ENCODE measurements around the gene TAC4. TPM values are rescaled to one million over a fixed set of nuclear protein-coding genes. Genes with fewer than 3 reads are reported as not detected.

The TAC4 gene
- total RNA-seq, 2 experiments from 2014 or later, result not detected

DNA sequence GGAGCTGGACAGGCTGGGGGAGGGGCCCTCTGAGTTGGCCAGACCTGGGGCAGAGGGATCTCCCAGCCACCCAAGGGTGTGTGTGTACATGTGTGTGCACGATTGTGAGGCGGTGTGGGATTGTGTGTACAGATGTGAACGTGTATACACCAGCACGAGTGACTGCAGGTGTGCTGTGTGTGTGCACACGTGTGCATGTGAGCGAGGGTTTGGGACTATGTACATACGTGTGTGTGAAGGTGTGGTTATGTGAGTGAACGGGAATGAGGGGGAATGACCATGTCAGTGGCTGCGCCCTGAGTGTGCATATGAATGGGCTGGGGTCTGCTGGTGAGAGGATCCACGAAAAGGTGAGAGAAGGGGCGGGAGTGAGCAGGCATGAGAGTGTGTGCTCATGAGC is 22.4 kb upstream of the TAC4 start:
- no peak overlapping the region for H3K4me2 ChIP-seq (ENCODE audit: low read length)
- H3K9me3 ChIP-seq (ENCODE audit: low read length), result no peaks in the 10 kb centered on the region
- no TSS peak for BruUV-seq (replicated peaks)
- H3K4me1 ChIP-seq (ENCODE audit: insufficient read depth, low read length, poor library complexity, severe bottlenecking), result peaks cover 3% of the 10 kb centered on the region
- DNase-seq (ENCODE audit: low spot score), result no peak
- no peaks in the 10 kb centered on the region for H3K9me2 ChIP-seq (ENCODE audit: insufficient read depth, low read length)
- intact Hi-C loops (cut with micrococcal nuclease; ENCODE audit: unreplicated experiment), result no loop called here
- ChIA-PET CTCF (ENCODE audit: unreplicated experiment) (no interaction called here), POLR2A (no interaction called here)
- H2AFZ ChIP-seq (ENCODE audit: low read length), result no peak overlapping the region
- H3K4me3 ChIP-seq (ENCODE audit: low read depth, low read length, poor library complexity, severe bottlenecking), result no peak overlapping the region
- no peaks in the 10 kb centered on the region for H4K20me1 ChIP-seq (ENCODE audit: insufficient read depth, low read length)
- no peaks in the 10 kb centered on the region for H3K36me3 ChIP-seq (ENCODE audit: insufficient read depth, low read length)
- H3K79me2 ChIP-seq (ENCODE audit: insufficient read depth, low read depth, low read length), result no peaks in the 10 kb centered on the region
- TF ChIP-seq EZH2phosphoT487 (IDR thresholded peaks at IDR 0.05; ENCODE audit: borderline replicate concordance, low read depth, low read length), result no peak
- TF ChIP-seq, protein P1, sequence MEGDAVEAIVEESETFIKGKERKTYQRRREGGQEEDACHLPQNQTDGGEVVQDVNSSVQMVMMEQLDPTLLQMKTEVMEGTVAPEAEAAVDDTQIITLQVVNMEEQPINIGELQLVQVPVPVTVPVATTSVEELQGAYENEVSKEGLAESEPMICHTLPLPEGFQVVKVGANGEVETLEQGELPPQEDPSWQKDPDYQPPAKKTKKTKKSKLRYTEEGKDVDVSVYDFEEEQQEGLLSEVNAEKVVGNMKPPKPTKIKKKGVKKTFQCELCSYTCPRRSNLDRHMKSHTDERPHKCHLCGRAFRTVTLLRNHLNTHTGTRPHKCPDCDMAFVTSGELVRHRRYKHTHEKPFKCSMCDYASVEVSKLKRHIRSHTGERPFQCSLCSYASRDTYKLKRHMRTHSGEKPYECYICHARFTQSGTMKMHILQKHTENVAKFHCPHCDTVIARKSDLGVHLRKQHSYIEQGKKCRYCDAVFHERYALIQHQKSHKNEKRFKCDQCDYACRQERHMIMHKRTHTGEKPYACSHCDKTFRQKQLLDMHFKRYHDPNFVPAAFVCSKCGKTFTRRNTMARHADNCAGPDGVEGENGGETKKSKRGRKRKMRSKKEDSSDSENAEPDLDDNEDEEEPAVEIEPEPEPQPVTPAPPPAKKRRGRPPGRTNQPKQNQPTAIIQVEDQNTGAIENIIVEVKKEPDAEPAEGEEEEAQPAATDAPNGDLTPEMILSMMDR (conservative IDR thresholded peaks at IDR 0.05; ENCODE audit: low read length), result no peak
- H3K27ac ChIP-seq (ENCODE audit: low read depth, low read length, poor library complexity, severe bottlenecking), result no peak overlapping the region

DNA sequence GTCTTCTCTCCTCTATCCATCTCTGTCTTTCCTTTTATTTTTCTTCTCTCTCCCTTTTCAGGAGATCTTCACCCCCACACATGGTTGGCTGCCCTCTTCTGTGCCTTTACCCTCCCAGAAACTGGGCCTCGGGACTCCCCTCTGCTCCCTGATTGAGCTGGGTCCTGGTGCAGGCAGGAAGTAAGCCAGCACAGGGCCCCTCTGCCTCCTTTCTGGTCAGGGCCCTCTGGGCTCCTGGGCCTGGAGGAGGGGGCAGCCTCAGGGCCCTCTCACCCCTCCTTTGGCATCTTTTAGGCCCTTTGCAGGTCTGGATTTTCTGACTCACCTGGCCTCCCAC is 21.1 kb upstream of the TAC4 start:
- H3K4me3 ChIP-seq (ENCODE audit: low read depth, low read length, poor library complexity, severe bottlenecking), result no peak overlapping the region
- peaks cover 3% of the 10 kb centered on the region for H3K4me1 ChIP-seq (ENCODE audit: insufficient read depth, low read length, poor library complexity, severe bottlenecking)
- ChIA-PET CTCF (ENCODE audit: unreplicated experiment) (no interaction called here), POLR2A (no interaction called here)
- H2AFZ ChIP-seq (ENCODE audit: low read length), result no peak overlapping the region
- TF ChIP-seq, protein P1 (conservative IDR thresholded peaks at IDR 0.05; ENCODE audit: low read length), result no peak
- TF ChIP-seq EZH2phosphoT487 (IDR thresholded peaks at IDR 0.05; ENCODE audit: borderline replicate concordance, low read depth, low read length), result no peak
- H3K4me2 ChIP-seq (ENCODE audit: low read length), result no peak overlapping the region
- no peaks in the 10 kb centered on the region for H3K79me2 ChIP-seq (ENCODE audit: insufficient read depth, low read depth, low read length)
- DNase-seq (ENCODE audit: low spot score), result no peak
- no peaks in the 10 kb centered on the region for H4K20me1 ChIP-seq (ENCODE audit: insufficient read depth, low read length)
- no peaks in the 10 kb centered on the region for H3K36me3 ChIP-seq (ENCODE audit: insufficient read depth, low read length)
- no peaks in the 10 kb centered on the region for H3K9me2 ChIP-seq (ENCODE audit: insufficient read depth, low read length)
- no peaks in the 10 kb centered on the region for H3K9me3 ChIP-seq (ENCODE audit: low read length)
- no TSS peak for BruUV-seq (replicated peaks)
- intact Hi-C loops (cut with micrococcal nuclease; ENCODE audit: unreplicated experiment), result no loop called here
- H3K27ac ChIP-seq (ENCODE audit: low read depth, low read length, poor library complexity, severe bottlenecking), result no peak overlapping the region

DNA sequence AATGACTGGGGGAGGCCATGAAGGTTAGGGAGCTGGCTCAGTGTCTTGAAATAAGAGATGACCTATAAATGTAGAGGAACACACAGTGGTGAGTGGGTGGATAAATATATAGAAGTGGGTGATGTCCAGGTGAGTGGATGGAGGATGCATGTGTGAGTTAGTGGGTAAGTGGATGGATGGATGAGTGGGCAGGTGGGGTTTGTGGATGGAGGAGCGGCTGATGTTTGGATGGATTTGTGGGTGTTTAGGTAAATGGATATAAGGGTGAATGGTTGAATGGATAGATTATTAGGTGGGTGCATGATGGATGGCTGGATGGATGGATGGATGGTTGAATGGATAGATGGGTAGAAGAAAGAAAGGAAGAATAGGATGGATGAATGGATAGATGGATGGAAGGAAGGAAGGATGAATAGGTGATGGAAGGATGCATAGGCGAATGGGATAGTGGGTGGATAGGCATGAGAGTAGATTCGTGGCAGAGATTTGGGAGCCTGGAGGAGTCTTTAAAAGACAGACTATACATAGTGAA is 19.1 kb upstream of the TAC4 start:
- ChIA-PET POLR2A (no interaction called here), CTCF (ENCODE audit: unreplicated experiment) (no interaction called here)
- TF ChIP-seq EZH2phosphoT487 (IDR thresholded peaks at IDR 0.05; ENCODE audit: borderline replicate concordance, low read depth, low read length), result no peak
- TF ChIP-seq, protein P1 (conservative IDR thresholded peaks at IDR 0.05; ENCODE audit: low read length), result no peak
- BruUV-seq (replicated peaks), result no TSS peak
- Histone ChIP-seq H3K4me1 (ENCODE audit: insufficient read depth, low read length, poor library complexity, severe bottlenecking) (no peaks in the 10 kb centered on the region), H3K27ac (ENCODE audit: low read depth, low read length, poor library complexity, severe bottlenecking) (no peak overlapping the region), H3K9me3 (ENCODE audit: low read length) (no peaks in the 10 kb centered on the region), H3K36me3 (ENCODE audit: insufficient read depth, low read length) (no peaks in the 10 kb centered on the region), H2AFZ (ENCODE audit: low read length) (no peak overlapping the region), H3K79me2 (ENCODE audit: insufficient read depth, low read depth, low read length) (no peaks in the 10 kb centered on the region), H4K20me1 (ENCODE audit: insufficient read depth, low read length) (no peaks in the 10 kb centered on the region), H3K4me2 (ENCODE audit: low read length) (no peak overlapping the region), H3K9me2 (ENCODE audit: insufficient read depth, low read length) (no peaks in the 10 kb centered on the region), H3K4me3 (ENCODE audit: low read depth, low read length, poor library complexity, severe bottlenecking) (no peak overlapping the region)
- intact Hi-C loops (cut with micrococcal nuclease; ENCODE audit: unreplicated experiment), result no loop called here
- DNase-seq (ENCODE audit: low spot score), result no peak
